Neural cell (in vitro differentiated cells): ENCODE data around the gene HTD2.

ENCODE experiments used
- CTCF ChIP-seq: fragments of 450-650 bp; IDR thresholded peaks from 2 replicates; pipeline ENCODE4 v1.5.1; 2014; ENCODE audit warnings: antibody characterized with exemption, mild to moderate bottlenecking, moderate library complexity; ENCODE audit not compliant: poor library complexity, severe bottlenecking
- EP300 ChIP-seq: fragments of 450-650 bp; conservative IDR thresholded peaks from 2 replicates; pipeline ENCODE4 v1.6.1; 2014; ENCODE audit warnings: antibody characterized with exemption, mild to moderate bottlenecking, moderate library complexity; ENCODE audit not compliant: poor library complexity, severe bottlenecking
- EZH2 ChIP-seq: fragments of 200-600, 300-800 bp; shearing (Covaris generic), sonication (generic); IDR thresholded peaks from 2 replicates; pipeline ENCODE4 v1.6.1; 2014; ENCODE audit warnings: antibody characterized with exemption, low read length, borderline replicate concordance, mild to moderate bottlenecking; ENCODE audit not compliant: insufficient read depth, poor library complexity, severe bottlenecking
- MXI1 ChIP-seq: fragments of 450-650 bp; conservative IDR thresholded peaks from 2 replicates; pipeline ENCODE4 v1.6.1; 2014; ENCODE audit warnings: antibody characterized with exemption, mild to moderate bottlenecking; ENCODE audit not compliant: poor library complexity, severe bottlenecking
- POLR2AphosphoS5 ChIP-seq: IDR thresholded peaks from 2 replicates; pipeline ENCODE4 v1.6.1; 2012
- SMC3 ChIP-seq: fragments of 450-650 bp; conservative IDR thresholded peaks from 2 replicates; pipeline ENCODE4 v1.6.1; 2014; ENCODE audit warnings: antibody characterized with exemption, mild to moderate bottlenecking, moderate library complexity; ENCODE audit not compliant: poor library complexity
- TAF1 ChIP-seq: IDR thresholded peaks from 2 replicates; pipeline ENCODE4 v1.6.1; 2012; ENCODE audit warnings: low read depth

GRCh38 chr3:58331593-58332152 lies 25.4 kb downstream of the HTD2 start:
- no peak for TF ChIP-seq CTCF
- TF ChIP-seq TAF1, result no peak
- TF ChIP-seq EZH2, result no peak
- no peak for TF ChIP-seq EP300
- TF ChIP-seq MXI1, result no peak
- TF ChIP-seq POLR2AphosphoS5, result no peak
- no peak for TF ChIP-seq SMC3
